DMS79 (cell line): ENCODE data around the gene APH1A.
"Not testable (repeated sequence)": the region's sequence is repeated elsewhere in the genome, so short reads cannot be mapped to it uniquely, and the experiment has no call there.

Experiments
- DNase-seq: peaks from one replicate; lab custom pipeline; 2025; lab: John Stamatoyannopoulos, UW

Gene APH1A

DNA sequence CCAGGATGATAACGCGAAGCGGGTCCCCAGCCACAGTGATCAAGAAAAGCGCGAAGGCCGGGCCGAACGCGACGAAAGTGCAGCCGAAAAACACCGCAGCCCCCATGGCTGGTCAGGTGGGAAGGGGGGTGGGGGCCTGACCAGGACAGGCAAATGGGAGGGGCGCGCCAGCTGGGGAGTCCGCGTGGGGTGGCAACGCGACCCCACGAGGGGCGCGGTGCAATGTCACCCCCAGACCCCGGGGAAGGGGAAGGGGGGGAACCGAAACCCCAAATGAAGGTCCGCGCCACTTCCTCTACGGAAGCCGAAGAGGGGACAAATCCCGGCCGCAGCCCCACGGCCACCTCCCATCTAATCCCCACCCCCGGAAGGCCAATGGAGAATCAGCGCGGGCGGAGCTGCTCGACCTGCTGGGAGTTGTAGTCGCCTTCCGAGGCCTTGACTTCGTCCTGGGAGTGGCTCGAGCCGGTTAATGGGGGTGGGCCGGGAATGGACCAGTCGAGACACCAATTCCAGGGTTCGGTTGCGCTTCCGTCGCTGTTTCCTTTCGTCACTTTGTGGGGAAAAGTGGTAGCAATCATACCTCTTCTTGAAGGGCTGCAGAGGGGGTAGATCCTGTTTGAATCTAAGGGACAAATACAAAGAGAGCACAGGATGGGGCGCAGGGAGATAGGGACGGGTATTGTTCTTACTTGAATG is at the start of gene APH1A:
Gene APH1A (minus strand): TSS at position 312 of the 699 bp plus-strand sequence. CDS start 206 bp downstream, at position 106.
- DNase-seq, result peak; percentile 94

DNA sequence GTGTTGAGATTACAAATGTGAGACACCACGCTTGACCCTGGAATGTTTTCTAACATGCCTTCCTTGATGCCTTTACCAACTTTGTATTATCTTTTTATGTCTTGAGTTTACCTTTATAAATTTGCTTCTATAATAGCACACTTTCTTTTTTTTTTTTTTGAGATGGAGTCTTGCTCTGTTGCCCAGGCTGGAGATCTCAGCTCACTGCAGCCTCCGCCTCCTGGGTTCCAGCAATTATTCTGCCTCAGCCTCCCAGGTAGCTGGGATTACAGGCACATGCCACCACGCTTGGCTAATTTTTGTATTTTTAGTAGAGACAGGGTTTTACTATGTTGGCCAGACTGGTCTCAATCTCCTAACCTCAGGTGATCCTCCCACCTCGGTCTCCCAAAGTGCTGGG is 45.9 kb upstream of the APH1A start:
- not testable (repeated sequence) for DNase-seq

GRCh38 chr1:150311762-150312161 is 42.9 kb upstream of the APH1A start:
- DNase-seq, result no peak

- peak; percentile 36 for DNase-seq
Observed at GRCh38 chr1:150309758-150310508, 41.1 kb upstream of the APH1A start.

- DNase-seq, result not testable (repeated sequence)
Observed at GRCh38 chr1:150308585-150308984, 39.8 kb upstream of the APH1A start.

DNA sequence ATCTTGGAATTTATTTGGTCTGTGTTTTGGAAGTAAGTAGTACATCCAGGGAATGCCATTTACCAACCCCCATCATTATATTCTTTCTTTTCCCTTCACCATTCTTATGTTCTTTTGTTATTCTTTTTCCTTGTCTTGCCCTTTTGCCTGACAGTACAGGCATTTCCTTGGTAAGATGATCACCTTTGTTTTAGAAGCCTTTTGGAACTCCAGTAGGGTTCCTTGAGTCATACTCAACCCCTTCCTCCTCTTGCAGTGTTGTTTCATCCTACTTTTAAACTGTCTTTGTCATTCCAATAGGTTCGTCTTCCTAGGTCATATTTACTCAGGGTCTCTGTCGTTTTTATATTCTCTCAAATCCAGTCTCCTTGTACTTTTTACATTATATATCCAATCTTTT is 34.1 kb upstream of the APH1A start:
- no peak for DNase-seq

DNA sequence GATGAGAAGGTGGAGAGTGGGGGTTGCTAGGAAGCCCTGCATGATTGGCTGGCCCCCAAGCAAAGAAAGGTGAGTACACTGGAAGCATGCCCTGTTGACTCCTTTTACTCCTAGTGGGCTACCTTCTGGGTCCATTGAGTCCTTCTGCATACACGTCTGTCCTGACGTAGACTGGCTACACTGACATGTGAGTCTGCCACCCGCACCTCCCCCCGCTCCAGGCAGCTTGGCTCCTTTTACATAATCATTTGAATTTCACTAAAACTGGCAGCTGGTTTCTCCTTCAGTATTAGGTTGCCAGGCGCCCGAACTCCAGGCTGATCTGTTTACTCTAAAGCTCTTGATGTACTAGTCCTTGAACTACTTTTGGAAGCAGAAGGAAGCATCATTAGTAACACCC is 33.5 kb upstream of the APH1A start:
- DNase-seq, result no peak

DNA sequence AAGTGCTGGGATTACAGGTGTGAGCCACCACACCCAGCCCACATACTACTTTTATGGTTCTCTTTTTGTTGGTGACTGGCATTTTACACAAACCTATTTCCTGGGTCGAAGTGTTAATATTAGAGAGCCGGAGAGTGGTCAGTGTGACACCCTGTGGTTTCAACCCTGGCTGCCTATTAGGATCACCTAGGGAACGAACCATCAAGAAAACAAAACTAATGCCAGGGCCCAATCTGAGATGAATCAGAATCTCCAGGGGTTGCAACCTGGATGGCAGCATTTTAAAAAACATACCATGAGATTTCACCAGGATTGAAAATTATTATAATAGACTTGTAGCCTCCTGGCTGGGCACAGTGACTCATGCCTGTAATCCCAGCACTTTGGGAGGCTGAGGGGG is 30.9 kb upstream of the APH1A start:
- DNase-seq, result no peak

DNA sequence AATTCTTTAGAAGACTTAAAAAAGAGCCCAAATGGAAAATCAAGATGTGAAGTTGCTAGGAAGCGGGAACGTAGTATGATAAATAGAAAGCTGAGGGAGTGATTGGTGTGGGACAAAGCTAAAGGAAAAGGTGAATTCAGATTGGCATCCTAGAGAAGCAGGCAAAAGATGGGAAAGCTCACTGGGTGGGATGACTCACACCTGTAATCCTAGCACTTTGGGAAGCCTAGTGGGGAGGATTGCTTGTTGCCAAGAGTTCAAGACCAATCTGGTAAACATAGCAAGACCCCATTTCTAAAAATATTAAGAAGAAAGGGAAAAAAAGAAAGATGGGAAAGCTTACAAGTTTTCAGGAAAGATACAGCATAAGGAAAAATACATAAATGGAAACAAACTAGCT is 26.7 kb upstream of the APH1A start:
- no peak for DNase-seq

DNA sequence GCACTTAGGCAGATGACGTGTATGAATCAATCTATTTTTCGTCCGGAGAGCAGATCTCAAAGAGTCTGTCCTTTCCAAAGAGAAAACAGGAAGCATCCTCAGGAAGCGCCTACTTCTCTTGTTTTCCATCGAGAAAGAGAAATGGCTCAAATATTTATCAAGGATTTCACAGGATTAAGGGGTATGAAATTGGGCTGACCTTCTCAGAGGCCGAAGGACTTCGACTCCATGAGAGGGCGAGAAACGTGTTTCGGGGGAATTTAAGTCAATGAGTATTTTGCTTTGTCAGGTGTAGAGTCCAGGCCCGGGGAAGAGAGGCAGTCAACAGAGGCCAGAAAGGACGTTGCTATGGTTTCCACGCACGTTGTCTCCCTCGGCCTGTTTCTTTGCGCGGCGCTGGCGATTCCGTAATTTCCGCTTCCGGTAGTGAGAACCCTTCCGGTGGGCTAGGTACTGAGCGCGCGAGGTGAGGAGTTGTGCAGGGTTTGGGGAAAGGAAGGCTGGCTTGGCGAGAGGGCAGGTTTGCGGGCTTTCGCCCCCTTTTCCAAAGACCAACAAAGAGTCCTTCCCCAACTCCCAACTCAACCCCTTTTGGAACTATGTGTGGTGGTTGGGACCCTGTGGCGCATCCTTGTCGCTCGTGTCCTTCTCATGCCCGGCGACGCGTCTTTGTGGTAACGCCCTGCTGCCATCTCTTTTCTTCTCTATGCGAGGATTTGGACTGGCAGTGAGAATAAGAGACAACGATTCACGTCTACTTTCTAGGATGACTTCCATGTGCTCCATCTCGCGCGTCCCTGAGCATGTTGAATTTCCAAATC is 24.8 kb upstream of the APH1A start, which contains the start of gene MRPS21:
Gene MRPS21 (plus strand): TSS at position 429 of the 821 bp plus-strand sequence. CDS start 506 bp downstream, outside the sequence.
- peak; percentile 91 for DNase-seq

DNA sequence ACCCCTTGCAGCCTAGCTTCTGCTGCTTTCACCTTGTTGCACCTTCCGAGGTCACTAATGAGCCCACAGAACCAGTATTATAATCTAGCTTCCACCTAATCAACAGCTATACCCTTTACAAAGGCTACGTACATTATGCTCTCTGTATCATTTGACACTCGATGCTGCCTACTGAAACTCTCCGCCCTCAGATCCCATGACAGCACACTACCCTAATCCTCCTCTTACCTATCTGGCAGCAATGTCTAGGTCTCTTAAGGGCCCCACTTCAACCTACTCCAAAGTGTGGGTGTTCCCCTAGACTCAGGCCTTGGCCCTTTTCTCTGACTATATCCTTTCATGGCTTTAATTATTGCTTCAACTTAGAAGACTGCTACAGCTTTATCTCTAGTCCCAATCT is 20.0 kb upstream of the APH1A start:
- DNase-seq, result no peak

DNA sequence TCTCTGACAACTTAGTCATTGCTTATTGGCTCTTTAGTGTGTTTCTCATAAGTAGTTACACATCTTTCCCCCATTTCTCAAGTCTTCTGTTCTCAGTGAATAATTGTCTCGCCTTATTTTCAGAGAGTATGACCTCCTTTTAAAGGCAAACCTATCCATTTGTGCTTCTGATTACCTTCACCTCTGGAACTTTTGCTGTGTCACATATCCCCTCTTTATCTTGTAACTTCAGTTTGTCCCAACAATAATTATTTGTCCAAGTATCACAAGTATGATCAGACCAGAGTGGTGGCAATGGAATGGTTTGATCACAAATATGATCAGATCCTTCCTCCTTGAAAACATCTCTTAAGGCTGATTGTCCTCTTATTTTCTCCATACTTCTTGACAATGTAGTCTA is 19.6 kb upstream of the APH1A start:
- no peak for DNase-seq

GRCh38 chr1:150283260-150283659 is 14.4 kb upstream of the APH1A start:
- no peak for DNase-seq

GRCh38 chr1:150282558-150282958 is 13.7 kb upstream of the APH1A start:
- no peak for DNase-seq

DNA sequence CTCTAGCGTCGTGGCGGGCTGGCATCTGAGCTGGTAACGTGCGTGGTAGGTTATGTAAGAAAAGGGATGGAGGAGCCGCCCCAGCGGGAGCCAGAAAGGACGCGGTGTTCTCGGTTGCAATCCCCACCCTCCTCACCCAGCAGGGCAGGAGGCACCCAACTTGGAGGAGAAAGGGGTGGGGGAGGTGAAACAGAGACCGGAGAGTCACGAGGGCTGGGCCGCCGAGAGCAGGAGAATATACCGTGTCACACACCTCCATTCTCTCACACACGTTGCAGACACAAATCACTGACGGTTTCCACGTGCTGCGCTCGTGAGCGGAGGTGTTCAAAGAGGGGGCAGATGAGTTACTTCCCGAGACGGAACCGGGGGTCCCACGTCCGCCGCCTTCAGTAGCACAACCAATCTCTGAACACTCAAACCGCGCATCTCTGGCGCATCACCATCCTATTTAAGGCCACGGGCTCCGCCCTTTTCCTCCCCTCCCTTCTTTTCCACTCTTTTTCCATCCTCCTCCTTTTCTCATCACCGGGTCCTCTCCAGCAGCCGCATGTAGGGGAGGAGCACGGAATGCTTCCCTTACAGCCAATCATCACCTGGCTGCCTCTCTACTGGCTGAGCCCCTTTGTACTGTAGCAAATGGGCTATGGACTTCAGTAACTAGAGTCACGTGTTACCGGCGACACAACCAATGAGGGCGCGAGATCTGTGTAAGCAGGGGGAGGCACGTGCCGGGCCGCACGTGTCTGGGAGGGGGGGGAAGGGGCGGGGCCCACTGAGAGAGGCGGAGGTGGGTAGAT is 13.1 kb upstream of the APH1A start, which contains the start of gene CIART:
Gene CIART (plus strand): TSS at position 797 of the 800 bp plus-strand sequence. CDS start 714 bp downstream, outside the sequence.
- DNase-seq, result peak; percentile 99

GRCh38 chr1:150281221-150281757 is 12.5 kb upstream of the APH1A start:
- DNase-seq, result peak; percentile 21

DNA sequence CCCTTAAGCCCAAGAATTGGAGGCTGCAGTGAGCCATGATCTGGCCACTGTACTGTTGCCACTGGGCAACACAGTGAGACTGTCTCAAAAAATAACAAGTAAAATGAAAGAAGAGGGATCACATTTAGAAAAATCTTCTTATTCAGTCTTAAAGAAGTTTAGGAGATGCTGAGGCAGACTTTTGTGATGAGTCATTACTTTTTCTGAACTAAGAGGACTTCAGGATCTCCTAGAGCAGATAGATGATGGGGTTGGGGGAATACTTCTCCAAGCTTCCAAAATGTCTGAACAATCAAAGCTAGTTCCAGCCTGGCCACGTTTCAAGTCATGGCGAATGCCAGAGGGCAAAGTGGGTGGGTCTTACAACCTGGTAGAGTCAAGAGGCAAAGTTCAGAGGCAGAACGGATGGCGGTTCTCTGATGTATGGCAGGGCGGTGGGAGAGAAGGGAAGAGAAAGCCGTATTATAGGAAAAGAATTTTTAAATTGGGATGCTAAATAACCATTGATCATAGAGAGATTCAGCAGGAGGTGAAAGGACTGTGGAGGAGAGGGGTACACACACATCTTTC is 11.4 kb upstream of the APH1A start:
- DNase-seq, result no peak

DNA sequence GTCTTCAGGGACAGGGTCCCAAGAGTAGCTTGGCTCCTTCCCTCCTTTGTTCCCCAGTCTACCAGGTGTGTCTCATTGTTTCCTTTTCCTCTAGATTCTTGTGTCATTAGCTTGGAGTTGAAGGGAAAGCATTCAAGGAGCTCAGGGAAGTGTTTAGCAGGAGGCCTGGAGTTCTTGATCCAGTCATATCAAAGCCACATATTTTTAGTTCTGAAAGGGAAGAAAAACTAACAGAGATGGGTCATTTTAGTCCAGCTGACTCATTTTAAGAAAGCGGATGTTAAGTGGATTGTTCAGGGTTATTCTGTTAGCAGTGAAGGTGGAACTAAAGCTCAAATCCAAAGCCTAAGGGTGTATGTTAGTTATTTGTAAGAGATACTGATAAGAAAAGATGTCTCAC is 4.5 kb upstream of the APH1A start:
- DNase-seq, result no peak

- no peak for DNase-seq
Observed at GRCh38 chr1:150271291-150271959, 2.6 kb upstream of the APH1A start.

DNA sequence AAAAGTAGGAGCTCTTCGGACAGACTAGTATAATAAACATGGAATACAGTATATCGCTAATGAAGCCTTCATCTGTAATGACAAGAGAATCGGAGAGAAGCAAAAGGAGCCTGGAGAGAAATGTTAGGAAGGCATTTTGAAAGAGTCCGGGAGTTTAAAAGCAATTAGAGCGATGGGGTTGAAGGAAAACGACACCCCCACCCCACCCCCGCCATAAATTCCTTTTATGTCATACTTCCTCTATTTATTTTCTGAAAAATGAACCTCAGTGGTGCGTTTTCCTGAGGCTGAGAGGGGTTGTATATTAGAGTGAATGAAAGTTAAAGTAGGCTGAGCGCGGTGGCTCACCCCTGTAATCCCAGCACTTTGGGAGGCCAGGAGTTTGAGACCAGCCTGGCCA is 635 bp upstream of the APH1A start:
- no peak for DNase-seq
